Measurements from ENCODE around the gene WDFY4.

GRCh38 chr10:48806342-48806741 lies 121.7 kb downstream of the WDFY4 start:
- TF ChIP-seq CTCF (IDR thresholded peaks at IDR 0.05) (no peak), POLR2A (IDR thresholded peaks at IDR 0.05) (no peak)
